Gastrocnemius medialis (tissue), 4 donors: ENCODE results near the gene PCDHGA8.

ENCODE experiments used
- POLR2A ChIP-seq, 2 donors: fragments of 450-650 bp; IDR thresholded peaks; one replicate each; pipeline ENCODE4 v1.6.1; 2017; ENCODE audit warnings: antibody characterized with exemption in 2 of 2, mild to moderate bottlenecking in 2 of 2, moderate library complexity in 2 of 2
- TF ChIP-seq, protein P1 (sequence below), 5 experiments: fragments of 450-650 bp in 3 of 5; fragments of 200-600 bp in 2 of 5; sonication (generic) in 2 of 5; IDR thresholded peaks in 4 of 5; conservative IDR thresholded peaks in 1 of 5; 1 replicate in 4 of 5; 2 replicates in 1 of 5; pipeline ENCODE4 v1.5.1; 2016 to 2019; ENCODE audit warnings: antibody characterized with exemption in 5 of 5, mild to moderate bottlenecking in 3 of 5, moderate library complexity in 3 of 5

DNA sequence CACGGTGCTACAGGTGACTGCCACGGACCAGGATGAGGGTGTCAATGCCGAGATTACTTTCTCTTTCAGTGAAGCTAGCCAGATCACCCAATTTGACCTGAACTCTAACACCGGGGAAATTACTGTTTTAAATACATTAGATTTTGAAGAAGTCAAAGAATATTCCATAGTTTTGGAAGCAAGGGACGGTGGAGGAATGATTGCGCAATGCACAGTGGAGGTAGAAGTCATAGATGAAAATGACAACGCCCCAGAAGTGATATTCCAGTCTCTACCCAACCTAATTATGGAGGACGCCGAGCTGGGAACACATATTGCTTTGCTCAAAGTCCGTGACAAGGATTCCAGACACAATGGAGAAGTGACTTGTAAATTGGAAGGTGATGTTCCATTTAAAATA, 3.8 kb upstream of the PCDHGA8 start:
- TF ChIP-seq, protein P1, sequence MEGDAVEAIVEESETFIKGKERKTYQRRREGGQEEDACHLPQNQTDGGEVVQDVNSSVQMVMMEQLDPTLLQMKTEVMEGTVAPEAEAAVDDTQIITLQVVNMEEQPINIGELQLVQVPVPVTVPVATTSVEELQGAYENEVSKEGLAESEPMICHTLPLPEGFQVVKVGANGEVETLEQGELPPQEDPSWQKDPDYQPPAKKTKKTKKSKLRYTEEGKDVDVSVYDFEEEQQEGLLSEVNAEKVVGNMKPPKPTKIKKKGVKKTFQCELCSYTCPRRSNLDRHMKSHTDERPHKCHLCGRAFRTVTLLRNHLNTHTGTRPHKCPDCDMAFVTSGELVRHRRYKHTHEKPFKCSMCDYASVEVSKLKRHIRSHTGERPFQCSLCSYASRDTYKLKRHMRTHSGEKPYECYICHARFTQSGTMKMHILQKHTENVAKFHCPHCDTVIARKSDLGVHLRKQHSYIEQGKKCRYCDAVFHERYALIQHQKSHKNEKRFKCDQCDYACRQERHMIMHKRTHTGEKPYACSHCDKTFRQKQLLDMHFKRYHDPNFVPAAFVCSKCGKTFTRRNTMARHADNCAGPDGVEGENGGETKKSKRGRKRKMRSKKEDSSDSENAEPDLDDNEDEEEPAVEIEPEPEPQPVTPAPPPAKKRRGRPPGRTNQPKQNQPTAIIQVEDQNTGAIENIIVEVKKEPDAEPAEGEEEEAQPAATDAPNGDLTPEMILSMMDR (IDR thresholded peaks at IDR 0.05 in 4 of 5, conservative IDR thresholded peaks at IDR 0.05 in 1 of 5), result no peak
- no peak for TF ChIP-seq POLR2A (IDR thresholded peaks at IDR 0.05)
